Glomerular visceral epithelial cell (primary cell): Measurements from ENCODE around the gene SCN3A.

ENCODE experiments used
- DNase-seq: peaks from one replicate; pipeline ENCODE4 v3.0.0-alpha.2; 2016; ENCODE audit errors: extremely low spot score

The SCN3A gene

DNA sequence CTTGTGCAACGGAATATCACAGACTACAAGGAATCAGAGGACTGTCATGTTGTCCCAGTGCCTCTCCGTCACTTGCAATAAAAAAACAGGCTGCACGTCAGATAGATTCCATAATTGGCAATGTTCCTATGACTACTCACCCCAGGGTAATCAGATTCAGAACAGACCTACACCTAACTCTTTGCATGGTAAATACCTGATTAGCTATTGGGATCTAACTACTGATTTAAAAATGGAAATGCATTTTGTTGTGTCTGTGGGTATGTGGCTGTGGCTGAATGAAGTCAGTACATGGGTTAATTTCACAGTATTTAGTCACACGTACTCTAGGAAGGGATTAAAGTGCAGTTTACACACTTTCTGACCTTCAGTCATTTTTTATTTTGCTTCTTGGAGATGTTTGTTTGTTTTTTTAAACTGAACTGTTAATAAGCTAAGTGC, 91.7 kb downstream of the SCN3A start:
- no peak for DNase-seq

DNA sequence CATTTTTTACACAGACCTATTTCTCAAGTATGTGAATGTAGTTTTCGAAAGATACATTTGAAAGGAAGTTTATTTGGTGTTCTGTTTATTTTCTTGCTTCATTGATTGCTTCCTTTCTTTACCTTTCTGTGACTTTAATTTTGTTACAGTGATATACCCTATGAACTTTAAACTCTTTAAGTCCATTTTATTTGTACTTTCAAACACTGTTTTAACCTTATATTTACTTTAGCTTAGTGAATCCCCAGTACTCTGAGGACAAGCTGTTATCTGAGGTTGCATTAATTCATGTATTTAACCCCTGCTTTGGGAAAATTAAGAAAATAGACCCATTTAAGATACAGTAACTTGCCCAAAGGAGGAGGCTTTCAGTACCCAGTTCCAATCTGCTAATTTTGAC, 93.5 kb downstream of the SCN3A start:
- no peak for DNase-seq

DNA sequence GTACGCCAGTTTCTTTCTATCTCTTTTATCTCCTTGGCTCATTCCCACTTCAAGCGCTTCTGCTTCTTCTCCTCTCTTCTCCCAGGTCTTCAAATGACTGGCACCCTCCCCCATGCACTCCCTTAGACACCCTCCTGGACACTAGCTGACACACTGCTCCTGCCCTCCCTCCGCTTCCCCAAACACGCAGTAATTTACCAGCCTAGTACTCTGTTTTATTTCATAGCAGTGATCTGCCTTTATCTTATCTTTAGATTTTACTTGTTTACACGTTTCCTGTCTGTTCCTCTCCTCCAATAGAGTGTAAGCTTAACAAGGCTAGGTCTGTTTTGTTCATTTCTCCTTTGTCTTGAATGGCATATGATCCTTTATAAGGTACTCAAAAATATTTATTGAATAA, 93.9 kb downstream of the SCN3A start:
- no peak for DNase-seq

DNA sequence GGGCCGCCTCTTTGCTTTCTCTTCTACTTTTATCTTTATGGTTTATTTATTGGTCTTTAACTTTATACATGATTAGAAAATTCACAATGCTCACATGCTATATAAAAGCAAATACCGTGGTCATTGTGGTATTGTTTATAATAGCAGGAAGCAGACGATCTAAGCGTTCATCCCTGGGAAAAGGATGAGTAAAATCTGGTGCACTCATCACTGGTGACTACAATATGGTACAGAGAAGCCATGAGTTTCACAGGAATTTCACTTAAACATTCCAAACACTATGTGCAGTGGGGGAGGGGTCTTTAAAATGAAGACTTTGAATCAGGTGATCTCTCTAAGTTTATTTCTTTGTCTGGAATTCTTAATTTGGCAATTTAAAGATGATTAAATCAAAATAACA, 97.9 kb downstream of the SCN3A start:
- DNase-seq, result peak; percentile 19

DNA sequence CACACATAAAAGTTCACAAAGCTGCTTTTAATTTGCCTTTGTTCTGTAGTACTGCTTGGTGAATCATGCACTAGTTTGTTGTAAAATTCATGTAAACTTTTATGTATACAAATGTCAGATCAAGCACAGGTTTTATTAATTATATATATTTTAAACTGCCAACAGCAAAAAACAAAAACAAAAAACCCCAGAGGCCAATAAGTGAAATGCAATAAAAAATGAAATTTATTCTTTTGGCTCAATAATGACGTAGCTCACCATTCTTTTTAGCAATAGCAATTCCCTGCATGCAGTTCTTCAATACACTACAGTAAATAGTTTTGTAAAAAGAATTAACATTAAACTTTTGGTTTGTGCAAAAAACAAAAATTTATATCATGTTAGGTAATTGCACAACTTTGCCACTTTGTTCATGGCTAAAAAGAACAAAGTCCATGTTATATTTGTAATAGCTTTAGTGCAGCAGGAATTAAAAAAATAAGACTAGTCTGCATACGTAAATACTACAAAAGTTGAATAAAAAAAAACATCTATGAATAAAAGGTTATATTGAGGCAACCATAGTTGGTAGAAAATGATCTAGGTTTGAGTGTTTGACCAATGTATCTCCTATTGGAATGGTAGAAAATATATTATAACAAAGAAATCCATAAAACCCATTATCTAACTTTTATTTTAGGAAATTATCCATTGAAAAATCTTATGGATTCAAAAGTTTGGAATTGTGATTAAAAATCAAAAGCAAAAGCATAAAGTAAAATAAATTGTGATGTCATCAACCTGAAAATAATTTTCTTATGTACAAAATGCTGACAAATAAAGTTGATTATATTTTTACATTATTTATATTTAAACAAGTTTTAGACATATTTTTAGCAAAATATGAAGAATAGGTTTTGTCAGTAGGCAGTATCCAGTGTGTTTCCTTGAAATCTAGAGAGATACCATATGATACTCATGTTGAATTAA, 115.6 kb downstream of the SCN3A start:
- DNase-seq, result no peak

DNA sequence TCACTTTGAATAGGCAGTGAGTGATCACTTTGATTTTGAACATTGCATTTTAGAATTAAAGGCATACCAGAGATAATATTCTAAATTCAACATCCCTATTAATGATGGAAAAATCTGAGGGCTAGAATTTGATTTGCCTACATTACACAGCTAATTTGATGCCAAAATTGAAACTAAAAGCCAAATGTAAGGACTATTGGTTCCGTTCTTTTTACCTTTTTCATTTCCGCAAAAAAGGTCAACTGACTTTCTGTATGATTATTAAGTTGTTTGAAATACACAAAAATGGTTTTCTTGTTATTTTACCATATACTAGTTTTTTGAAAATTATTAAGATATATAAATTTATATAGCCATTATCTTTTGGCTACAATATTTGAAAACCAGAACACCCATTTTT, 117.5 kb downstream of the SCN3A start:
- no peak for DNase-seq

DNA sequence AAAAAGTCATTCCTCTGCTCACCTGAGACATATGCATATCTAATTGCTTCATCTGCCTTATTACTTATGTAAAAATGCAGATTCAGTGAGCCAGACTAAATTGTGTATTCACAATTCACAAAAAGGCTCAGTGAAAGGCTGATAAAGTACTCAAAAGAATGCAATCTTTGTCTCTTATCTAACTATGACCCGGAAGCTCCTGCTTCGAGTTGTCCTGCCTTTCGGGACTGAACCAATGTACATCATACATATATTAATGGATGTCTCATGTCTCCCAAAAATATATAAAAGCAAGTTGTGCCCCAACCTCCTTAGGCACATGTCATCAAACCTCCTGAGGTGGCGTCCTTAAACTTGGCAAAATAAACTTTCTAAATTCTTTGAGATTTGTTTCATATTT, 120.5 kb downstream of the SCN3A start:
- no peak for DNase-seq

DNA sequence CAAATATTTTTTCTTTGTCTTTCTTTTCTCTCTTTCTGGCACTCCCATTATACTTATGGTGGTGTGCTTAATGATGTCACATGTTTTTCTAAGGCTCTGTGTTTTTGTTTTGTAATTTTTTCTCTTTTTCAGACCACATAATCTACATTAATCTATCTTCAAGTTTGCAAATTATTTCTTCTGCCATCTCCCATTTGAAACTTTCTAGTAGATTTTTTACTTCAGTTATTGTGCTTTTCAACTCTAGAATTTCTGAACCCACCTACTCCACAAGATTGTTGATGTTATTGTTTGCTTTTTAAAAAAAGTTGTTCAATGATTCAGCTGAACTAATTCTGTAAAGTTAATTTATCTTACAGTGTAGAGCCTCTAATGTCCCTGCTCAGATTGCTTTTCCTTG, 121.4 kb downstream of the SCN3A start:
- DNase-seq, result no peak

DNA sequence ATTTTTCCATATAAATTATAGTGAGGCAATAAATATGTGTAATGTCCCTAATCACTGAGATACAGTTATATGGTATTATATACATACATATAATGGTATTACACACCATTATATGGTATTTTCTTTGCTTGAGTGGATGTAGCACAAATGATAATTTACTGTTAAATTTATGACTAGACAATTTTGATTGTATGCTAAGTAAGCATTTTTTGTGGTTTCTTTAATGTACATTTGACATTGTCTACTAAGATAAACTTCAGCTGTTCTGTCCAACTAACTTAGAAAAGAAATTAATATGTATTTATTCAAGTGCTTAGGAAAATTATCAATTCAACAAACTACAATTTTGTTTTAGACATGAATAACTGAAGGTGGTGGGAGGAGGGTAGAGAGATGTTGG, 122.6 kb downstream of the SCN3A start:
- no peak for DNase-seq

DNA sequence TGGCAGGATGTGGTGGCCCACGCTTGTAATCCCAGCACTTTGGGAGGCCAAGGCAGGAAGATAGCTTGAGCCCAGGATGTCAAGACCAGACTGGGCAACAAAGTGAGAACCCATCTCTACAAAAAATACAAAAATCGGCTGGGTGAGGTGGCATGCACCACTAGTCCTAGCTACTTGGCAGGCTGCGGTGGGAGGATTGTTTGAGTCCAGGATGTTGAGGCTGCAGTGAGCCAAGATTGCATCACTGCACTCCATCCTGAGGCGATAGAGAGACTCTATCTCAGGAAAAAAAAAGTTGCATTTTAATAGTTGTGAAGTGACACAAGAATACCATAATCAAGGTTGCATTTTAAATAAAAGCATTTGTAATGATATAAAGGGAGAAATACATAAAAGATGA, 124.4 kb downstream of the SCN3A start:
- no peak for DNase-seq

DNA sequence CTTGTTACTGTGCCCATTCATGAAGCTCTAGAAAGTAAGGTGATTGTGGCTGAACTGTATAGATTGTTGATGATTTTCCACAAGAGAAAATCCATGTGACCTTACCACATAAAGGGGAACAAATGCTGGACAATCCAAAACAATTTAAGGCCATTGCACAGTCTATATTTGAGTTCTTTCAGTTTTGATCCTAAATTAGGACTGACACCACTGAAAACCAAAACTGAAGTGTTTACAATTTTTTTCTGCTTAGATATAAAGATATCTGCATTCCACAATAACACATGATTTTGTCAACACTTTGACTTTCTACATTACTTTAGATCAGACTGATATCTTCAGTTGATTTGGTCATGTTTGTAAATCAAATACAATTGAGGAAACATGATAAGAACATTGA, 124.9 kb downstream of the SCN3A start:
- DNase-seq, result no peak

DNA sequence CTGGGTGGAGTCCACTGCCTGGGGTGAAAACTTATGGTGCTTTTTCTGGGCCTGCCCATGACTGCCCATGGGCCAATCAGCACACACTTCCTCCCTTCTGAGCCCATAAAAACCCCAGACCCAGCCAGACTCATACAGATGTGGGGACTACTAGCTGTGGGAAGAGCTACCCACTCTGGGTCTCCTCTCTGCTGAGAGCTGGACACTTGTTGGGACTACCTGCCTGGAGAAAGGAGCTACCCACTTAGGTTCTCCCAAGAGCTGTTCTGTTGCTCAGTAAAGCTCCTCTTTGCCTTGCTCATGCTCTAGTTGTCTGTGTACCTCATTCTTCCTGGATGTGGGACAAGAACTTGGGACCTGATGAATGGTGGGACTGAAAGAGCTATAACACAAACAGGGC, 129.0 kb downstream of the SCN3A start:
- no peak for DNase-seq

DNA sequence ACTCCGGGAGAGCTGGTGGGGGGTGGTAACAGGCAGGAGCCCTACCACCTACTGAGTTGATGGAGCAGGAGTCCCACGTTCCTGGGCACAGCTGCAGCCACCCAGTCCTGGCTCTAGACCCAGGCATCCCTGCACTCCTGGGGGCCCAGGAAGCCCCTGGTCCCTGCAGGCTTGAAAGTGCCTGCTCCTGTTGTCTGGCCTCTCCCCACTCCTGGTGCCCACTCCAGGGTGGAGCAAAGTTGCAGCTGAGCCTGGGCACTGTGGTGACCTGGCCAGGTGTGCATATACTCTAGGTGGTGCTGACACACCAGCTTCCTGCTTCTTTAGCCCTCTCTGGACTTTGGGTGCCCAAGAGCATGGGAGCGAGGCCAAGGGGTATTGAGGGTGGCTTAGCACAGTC, 129.5 kb downstream of the SCN3A start:
- no peak for DNase-seq

DNA sequence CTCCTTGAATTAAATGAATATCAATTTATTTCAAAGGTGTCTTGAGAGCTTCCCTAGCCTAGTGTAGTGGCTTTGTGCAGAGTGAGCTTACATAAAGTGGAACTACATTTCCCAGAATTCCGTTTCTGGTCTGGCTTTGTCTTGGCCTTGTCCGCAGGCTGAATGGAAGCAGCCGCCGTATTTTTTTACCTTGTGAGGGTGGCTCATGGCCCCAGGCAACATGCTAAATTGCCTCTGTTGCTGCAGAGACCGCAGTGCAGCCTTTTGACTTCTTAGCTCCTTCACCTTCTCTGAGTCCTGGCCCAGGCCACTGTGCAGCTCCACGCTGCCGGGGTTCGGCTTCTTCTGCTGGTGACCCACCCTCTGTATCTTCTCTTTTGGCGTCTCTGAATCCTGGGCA, 133.8 kb downstream of the SCN3A start:
- DNase-seq, result no peak

DNA sequence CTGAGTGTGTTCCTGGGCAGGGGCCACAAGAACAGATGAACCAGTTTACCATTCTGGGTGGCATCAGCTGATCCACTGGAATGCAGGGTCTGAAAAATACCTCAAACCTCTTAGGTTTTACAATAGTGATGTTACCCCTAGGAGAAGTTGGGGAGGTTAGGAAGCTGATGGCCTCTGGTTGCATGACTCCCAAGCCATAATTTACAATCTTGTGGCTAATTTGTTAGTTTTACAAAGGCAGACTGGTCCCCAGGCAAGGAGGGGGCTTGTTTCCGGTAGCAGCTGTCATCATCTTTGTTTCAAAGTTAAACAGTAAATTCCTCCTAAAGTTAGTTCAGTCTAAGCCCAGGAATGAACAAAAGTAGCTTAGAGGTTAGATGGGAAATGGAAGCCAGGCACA, 134.7 kb downstream of the SCN3A start:
- DNase-seq, result no peak

DNA sequence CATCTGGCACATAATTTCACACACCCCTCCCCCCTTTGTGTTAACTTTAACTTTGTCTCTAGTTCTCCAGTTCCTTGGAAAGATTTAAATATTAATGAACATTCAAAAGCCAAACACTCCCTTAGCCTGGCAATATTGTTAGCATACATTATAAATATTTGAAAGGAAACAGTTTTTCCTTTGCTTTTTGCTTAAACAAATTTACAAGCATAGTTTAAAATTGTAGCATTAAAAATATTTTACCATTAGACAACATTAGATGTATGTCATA, 135.4 kb downstream of the SCN3A start:
- no peak for DNase-seq

DNA sequence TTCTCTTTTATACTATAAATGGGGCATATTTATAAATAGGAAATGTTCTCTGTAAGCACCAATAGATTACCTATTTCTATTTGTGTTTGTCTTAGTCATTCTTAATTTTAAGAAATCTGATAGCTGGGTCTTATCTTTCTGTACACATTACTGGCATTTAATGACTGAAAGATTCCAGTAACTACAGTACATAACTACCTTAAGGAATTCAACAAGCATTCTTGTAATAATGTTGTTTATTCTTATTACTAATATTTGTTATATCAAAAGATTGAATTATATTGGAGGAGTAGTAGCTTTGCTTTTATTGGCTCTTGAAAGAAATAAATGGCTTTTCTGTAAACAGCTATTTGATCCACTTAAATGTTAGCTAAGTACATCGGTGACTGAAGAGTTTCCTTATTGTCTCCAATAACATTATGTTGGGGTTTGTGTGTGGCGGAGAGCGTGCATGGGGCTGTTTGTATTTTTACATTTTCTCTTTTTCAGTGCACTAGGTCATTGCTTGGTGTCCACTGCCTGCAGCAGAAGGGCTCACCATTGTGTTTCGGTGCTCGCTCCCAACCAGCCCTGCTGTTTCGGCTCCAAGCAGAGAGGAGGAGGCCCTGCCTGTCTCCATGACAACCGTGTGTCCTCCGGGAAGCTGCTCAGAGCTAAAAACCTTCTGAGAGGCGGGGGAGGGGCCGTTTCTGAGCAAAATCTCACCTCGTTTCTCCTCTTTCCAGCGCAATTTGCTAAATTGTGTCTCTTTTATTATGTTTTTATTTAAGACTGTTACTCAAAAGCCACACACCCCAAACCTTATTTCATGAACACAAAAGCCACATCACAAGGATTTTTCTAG, 136.0 kb downstream of the SCN3A start:
- DNase-seq, result peak; percentile 49

DNA sequence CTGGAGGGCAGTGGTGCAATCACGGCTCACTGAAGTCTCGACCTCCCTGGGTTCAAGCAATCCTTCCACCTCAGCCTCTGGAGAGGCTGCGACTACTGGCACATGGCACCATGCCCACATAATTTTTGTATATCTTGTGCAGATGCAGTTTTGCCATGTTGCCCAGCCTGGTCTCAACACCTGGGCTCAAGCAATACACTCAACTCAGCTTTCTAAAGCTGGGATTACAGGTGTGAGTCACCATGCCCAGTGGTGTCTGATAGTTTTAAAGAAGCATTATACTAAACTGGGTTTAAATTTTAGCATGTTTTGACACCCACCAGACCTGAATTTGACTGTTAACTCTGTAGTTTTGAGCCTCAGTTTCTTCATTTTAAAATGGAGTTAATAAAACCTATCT, 139.1 kb downstream of the SCN3A start:
- no peak for DNase-seq

DNA sequence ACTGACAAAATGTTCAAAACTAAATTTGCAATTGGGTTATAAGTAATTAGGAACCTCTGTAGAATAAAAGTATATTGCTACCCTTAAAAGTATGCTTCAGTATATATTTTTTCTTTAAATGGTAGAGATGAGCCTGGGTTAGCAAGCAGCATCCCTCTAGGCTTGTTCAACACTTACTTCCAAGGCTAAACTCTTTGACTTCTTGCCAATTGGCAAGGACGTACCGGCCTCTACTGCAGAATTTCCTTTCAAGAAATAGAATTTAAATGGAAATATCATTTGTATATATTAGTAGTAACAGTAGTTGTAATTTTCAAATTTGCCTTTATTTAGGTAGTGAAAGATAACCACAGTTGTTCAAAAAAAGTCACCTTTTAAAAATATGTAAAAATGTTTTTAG, 143.4 kb downstream of the SCN3A start:
- DNase-seq, result no peak

DNA sequence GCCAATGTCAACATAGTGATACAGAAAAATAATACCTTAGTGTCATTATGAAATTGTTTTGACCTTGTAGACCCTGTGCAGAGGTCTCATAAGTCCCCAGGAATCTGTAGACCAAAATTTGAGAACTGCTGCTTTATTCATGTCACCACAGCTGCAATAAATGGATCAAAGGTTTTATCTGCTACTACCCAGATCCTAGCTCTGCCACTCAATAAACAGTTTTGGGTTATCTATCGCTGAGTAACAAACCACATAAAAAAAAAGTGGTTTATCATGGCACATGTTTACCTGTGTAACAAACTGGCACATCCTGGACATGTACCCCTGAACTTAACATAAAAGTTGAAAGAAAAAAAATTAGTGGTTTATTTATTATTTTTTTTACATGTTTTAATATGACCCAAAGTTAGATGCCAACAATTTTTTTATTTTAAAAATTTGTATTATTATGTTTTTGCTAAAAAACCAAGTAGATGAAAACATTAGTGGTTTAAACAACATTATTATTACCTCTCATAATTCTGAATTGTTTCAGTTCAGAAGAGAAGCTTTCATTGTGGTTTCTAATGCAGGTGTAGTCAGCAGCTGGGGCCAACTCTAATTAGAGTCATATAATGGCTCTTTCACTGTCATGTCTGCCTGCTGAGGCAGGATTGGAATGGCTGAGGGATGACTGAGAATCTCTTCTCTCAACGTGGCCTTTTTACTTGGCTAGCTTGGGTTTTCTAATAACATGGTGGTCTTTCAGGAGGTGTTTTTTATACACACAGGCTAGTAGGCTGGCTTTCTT, 145.2 kb downstream of the SCN3A start:
- DNase-seq, result no peak

DNA sequence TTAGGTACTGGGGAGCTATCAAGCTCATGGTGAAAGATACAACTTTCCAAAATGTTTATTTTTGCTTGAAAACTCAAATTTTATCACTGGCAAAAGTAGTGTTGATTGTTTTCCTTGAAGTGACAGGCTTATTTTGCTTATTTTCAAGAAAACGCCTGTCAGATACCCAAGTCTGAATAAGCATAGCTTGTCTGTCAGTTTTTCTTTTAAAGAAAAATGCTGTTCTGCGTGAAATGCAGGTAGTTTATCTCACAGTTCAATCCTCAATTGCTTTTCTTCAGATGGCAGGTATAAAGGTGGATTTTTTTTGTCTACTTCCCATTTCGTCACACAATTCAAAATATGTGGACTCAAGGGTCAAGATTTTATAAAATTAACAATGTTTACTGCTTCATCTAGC, 145.9 kb downstream of the SCN3A start:
- no peak for DNase-seq

DNA sequence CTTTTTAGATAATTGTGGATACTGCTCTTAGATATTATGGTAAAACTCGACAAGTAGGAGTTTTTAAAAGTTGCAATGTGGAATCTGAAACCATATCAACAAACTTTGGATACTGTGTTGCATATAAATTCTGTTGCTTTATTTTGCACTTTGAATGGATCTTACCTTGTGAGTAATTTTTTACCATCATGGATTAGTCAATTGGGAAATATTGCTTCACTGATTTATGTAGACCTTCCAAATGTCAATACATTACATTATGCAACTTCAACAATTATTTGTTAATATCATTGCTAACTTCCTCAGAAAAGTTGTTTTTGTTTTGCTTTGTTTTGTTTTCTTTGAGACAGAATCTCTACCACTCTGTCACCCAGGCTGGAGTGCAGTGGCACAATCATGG, 146.5 kb downstream of the SCN3A start:
- no peak for DNase-seq
